H1 (cell line): ENCODE data around the gene RCSD1. TPM values are rescaled to one million over a fixed set of nuclear protein-coding genes. Genes with fewer than 3 reads are reported as not detected.

Source experiments
- BACH1 ChIP-seq: IDR thresholded peaks from 2 replicates; pipeline ENCODE4 v1.6.1; 2012; ENCODE audit warnings: low read length, improper control_type of control experiment
- GTF2F1 ChIP-seq: IDR thresholded peaks from 2 replicates; pipeline ENCODE4 v1.6.1; 2012; ENCODE audit warnings: low read depth, low read length, improper control_type of control experiment, borderline replicate concordance
- SIX5 ChIP-seq: IDR thresholded peaks from 2 replicates; pipeline ENCODE4 v1.6.1; 2011; ENCODE audit warnings: mild to moderate bottlenecking, low read depth, low read length
- polyA plus RNA-seq, 7 experiments: library from polyadenylated mRNA; depleted of rRNA in 3 of 7; stranded (reverse) in 5 of 7; unstranded in 2 of 7; fragments of >200 nt in 5 of 7; fragments of 200-250 nt in 2 of 7; gene quantifications; 1 replicate in 5 of 7; 2 replicates in 1 of 7; 4 replicates in 1 of 7; pipeline versions ENCODE4 v1.2.1 to v1.2.3, GENCODE V29; 2011 to 2013; ENCODE audit warnings: missing spikeins in 2 of 7, mixed read lengths in 2 of 7
- total RNA-seq: library from RNA; stranded (reverse); fragmentation: NEBNext Ultra II Directional; extraction: Animal tissue kit (Norgen Biotek cat#: 25700); gene quantifications from 2 replicates; pipeline ENCODE4 v1.2.1, GENCODE V29; 2021

The RCSD1 gene
- total and polyA plus RNA-seq, 2 of the 8 experiments (the other 6 are each of a cell fraction or from before 2014, with no cell fraction given) = 0.47 to 0.69 TPM

DNA sequence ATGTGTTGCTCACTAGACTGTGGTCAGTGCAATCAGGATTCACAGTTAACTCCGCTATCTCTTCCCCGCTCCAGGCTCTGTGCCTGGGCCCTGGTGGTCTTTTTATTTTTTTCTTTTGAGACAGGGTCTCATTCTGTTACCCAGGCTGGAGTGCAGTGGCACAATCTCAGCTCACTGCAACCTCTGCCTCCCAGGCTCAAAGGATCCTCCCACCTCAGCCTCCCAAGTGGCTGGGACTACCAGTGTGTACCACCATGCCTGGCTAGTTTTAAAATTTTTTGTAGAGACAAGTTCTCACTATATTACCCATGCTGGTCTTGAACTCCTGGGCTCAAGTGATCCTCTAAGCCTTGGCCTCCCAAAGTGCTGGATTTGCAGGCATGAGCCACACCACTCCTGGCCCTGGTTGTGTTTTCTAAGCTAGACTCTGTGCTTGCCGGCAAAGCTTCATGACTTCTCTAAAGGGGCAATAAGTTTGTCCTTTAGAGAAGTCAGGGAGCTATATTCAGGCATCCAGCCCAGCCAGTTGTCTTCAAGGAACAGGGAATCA is 1.4 kb downstream of the RCSD1 start (continued):
- TF ChIP-seq SIX5 = no peak
- TF ChIP-seq BACH1 = no peak
- no peak for TF ChIP-seq GTF2F1
